ENCODE data around the gene GPHN. TPM values are rescaled to one million over a fixed set of nuclear protein-coding genes. Genes with fewer than 3 reads are reported as not detected.

GPHN gene
- total RNA-seq, 6 experiments from 2014 or later: 21.2 to 81.7 (median 40.2) TPM

- H3K4me3 ChIP-seq: no peak overlapping the region
- H3K27ac ChIP-seq: no peak overlapping the region
- no peaks in the 10 kb centered on the region for H3K27me3 ChIP-seq
- no peak for TF ChIP-seq CTCF (IDR thresholded peaks at IDR 0.05)
- no peak for TF ChIP-seq POLR2A (IDR thresholded peaks at IDR 0.05)
- DNase-seq (no peak), ATAC-seq (peak in 1 of 4 donors; percentile 43)
- no peaks in the 10 kb centered on the region for H3K36me3 ChIP-seq
- 82% methylated on average over 2 of the region's 9 CpGs for WGBS (ENCODE audit: insufficient coverage, low coverage, low lambda C conversion rate, missing lambda C conversion rate)
- intact Hi-C loops (cut with DNase I): no loop called here
- peaks cover 0 to under 1% (median 0%) of the 10 kb centered on the region in 4 donors for H3K4me1 ChIP-seq
- H3K9me3 ChIP-seq: no peaks in the 10 kb centered on the region
These were observed 88.5 kb downstream of the GPHN start for GRCh38 chr14:66596241-66596985.

DNA sequence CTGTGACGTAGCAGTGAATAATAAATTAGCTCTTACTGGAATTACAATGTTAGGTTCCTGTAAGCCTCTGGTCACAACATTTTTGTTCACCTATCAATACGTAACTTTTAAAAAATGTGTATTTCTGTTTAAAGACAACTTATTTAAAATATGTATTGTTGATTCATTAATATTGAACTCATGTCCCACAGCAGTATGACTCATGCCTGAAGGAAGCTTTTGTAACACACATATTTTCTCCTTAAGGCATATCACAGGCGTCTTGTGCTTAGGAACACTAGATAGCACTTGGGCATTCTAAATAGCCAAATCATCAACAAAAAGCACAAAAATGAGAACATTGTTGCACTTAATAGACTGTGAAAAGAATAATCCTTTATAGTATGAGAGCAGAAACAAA lies 92.5 kb downstream of the GPHN start:
- TF ChIP-seq POLR2A (IDR thresholded peaks at IDR 0.05): no peak
- TF ChIP-seq CTCF (IDR thresholded peaks at IDR 0.05): no peak
- intact Hi-C loops (cut with DNase I): no loop called here

GRCh38 chr14:66601932-66602578 lies 94.1 kb downstream of the GPHN start:
- no peaks in the 10 kb centered on the region for H3K36me3 ChIP-seq
- intact Hi-C loops (cut with DNase I): no loop called here
- 66% methylated on average over 2 of the region's 2 CpGs for WGBS (ENCODE audit: insufficient coverage, low coverage, low lambda C conversion rate, missing lambda C conversion rate)
- H3K4me3 ChIP-seq: no peak overlapping the region
- H3K27me3 ChIP-seq: no peaks in the 10 kb centered on the region
- ATAC-seq (no peak), DNase-seq (no peak)
- H3K27ac ChIP-seq: no peak overlapping the region
- H3K9me3 ChIP-seq: no peaks in the 10 kb centered on the region
- peaks cover 0 to 17% (median 7%) of the 10 kb centered on the region in 4 donors for H3K4me1 ChIP-seq
- TF ChIP-seq CTCF (IDR thresholded peaks at IDR 0.05): no peak
- no peak for TF ChIP-seq POLR2A (IDR thresholded peaks at IDR 0.05)

More for the DNA sequence above, 92.5 kb downstream of the GPHN start:
- ATAC-seq: no peak
- Histone ChIP-seq H3K27ac (no peak overlapping the region), H3K27me3 (no peaks in the 10 kb centered on the region), H3K9me3 (no peaks in the 10 kb centered on the region), H3K4me1 (peaks cover 0 to 17% (median 7%) of the 10 kb centered on the region in 4 donors), H3K36me3 (no peaks in the 10 kb centered on the region), H3K4me3 (no peak overlapping the region)
- DNase-seq: no peak
- WGBS (ENCODE audit: insufficient coverage, low coverage, low lambda C conversion rate, missing lambda C conversion rate): 89% methylated on average over 3 of the region's 3 CpGs

DNA sequence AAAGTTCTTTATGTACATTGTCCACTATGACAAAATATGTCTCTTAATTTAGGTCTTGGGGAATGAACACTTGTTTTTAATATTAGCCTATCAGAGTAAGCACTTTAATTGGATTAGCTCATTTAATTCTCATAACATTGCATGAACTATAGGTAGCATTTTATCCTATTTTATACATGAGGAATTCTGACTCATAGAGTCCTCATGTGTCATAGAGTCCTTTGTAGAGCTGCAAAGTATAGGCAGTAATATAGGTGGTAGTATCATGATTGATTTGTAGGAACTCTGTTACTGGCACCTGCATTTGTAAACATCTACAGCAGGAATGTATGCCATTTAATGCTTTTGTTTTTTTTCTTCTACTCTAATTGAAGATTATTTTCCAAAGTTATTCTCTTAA lies 96.0 kb downstream of the GPHN start:
- DNase-seq (no peak), ATAC-seq (no peak)
- TF ChIP-seq POLR2A (IDR thresholded peaks at IDR 0.05): no peak
- no peak for TF ChIP-seq CTCF (IDR thresholded peaks at IDR 0.05)
- Histone ChIP-seq H3K4me1 (peaks cover 0 to 17% (median 7%) of the 10 kb centered on the region in 4 donors), H3K27ac (no peak overlapping the region), H3K27me3 (no peaks in the 10 kb centered on the region), H3K9me3 (no peaks in the 10 kb centered on the region), H3K4me3 (no peak overlapping the region), H3K36me3 (no peaks in the 10 kb centered on the region)
- intact Hi-C loops (cut with DNase I): no loop called here

Measured in right lobe of liver (tissue), 6 donors.